ENCODE measurements around the gene ASGR1.

The ASGR1 gene

DNA sequence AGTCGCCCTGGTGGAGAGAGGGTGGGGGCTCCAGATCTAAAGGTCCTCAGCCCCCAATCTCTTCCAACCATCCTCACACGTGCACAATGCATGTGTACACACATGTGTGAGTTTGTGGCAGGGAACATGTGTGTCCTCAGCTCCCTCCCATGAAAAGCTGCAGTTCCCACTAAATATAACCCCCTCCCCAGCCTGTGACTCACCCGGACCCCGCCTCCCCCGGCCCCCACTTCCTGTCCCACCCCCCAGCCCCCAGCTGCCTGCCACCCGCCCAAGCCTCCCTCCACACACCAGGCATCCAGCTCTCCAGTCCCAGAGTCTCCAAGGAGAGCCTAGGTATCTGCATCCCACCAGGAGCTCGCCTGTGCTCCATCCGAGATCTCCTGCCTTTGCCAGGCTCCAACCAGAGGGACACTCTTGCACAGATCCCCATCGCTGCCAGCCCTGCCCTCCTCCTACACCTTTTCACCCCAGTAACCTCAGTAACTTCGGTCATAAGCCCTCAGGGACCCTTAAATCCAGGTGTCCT lies 36.5 kb upstream of the ASGR1 start:
- DNase-seq = peak; percentile 88

DNA sequence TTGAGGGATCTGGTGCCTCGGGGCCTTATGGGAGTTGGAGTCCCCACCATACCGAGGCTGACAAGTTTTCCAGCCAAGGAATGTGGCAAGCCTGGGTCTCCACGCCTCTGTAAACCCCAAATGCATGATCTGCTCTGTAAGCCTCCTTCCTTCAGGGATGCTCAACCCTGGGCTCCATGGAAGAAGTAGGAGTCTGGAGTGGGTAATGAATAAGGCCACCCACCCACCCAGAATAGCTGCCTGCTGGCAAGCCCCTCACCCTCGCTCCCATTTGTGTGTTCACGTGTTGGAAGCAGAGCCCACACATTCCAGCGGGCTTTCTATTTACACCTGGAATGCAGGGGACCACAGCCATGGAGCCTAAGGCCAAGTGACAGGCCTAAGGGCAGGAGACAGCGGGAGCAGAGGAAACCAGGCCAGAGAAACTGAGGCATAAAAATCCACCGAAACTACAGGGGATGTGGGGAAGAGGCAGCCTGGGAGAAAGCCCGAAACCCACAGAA lies 36.0 kb upstream of the ASGR1 start:
- DNase-seq = no peak

DNA sequence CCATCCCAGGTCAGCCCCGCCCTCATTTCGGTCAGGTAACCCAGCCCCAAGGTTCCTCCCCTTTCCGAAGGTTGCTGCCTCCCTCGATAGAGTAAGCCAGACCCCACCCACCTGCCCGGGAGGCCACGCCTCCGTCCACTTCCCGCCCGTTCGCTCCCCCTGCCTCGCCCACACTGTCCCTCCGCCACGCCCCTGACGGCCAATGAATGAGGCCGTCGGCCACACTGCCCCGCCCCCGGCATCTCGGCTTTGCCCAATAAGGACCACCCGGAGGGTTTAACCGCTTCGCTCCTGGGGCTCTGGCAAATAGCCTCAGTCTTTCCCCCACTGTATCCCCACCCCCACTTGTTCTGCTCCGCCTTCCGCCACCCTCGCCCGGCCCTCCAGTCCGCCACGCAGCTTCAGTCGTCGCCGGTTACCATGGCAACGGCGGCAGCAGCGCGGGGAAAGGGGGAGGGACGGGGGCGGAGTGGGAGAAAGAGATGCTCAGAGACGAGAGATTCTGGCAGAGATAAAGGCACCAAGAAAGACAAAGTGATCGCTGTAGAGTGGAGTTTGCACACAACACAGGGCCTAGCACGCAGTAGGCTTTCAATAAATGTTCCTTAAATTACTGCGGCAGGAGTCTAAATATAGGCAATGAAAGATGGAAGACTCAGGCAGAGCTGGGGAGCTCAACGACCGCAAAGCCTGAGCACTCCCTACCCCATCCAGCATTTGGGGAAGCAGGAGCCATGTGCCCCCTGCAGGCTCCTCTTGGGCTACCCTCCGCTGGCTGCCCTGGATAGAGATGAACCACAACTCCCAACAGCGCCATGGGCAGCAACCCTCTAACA lies 35.3 kb upstream of the ASGR1 start:
- peak; percentile 100 for DNase-seq

DNA sequence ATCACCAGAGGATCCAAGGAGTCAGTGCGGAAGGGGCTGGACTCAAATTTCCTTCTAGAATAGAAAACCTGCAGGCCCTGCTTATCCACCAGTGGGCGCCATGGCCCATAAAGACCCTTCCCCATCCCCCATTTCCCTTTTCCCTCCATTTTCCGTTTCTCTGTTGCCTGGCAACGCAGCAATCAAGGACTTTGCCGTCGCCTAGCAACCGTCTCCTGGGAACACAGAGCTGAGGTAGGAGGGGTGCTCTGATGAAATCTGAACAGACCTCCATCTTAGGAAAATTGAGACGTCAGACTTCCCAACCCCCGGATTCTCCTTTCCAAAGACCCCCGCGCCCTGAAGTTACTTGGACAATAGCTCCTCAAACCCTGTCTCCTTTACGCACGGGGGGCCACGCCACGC lies 34.7 kb upstream of the ASGR1 start:
- peak; percentile 97 for DNase-seq

DNA sequence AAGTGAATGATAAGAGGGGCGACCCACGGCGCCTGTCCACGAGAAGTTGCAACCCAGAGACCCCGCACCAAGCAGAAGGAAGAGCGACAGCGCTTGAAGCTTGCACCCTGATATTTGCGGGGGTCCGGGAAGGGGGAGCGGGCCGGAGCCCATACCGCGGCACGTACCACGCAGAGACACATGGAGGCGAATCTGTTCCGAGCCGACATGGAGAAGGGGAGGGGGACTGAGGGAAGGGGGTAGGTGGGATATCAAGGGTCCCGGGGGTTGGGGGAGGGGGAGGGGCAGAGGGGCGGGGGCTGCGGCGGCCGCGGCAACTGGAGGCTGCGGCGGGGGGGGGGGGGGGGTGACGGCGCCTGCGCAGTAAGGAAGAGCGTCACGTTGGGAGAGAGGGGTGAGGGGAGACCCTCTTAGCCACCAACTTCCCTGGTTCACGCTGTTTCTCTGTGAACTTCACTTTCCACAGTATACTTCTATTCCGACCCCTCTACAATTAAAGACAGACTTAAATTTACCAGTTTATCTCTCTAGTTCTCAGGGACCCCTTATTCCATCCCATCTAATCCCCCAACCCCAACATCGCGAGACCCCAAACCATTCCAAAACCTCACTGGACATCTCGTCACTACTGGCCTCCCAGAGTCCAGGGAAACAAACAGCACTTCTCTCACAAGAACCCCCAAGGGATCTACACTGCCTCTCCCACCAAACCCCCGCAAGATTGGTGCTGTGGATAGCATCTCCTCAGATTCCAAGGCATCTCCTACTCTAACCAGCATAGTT lies 32.5 kb upstream of the ASGR1 start:
- no peak for DNase-seq

DNA sequence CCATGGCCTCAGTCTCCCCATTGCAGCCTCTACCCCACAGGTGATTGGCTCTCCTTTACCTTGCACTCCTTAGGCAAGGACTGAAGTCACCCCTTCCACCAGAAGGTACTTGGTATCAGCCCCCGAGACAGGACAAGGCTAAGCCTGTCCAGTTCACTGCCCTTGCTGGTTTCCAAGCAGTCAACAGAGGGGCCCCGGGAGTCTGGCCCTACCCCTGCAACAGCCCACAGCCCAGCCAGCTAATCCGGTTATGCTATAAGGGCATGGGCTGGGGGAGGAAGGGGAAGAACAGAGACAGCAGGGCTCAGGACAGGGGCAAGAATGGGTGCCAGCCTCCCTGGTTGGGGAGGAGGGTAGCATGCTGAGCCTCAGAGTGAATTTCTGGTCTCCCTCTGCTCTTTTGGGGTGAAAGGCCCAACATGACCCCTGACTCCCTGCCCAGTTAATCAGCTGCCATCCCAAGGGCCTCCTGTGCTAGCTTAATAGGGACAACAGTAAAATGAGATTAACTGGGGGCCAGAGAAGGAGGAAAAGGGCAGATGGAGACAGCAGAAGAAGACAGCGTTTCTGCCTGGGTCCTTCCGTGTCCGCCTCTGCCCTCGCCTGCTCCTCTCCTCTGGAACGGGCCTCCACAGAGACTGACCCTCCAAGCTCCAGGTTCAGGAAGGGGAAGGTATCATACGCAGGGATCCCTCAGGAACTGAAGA lies 29.7 kb upstream of the ASGR1 start:
- no peak for DNase-seq

DNA sequence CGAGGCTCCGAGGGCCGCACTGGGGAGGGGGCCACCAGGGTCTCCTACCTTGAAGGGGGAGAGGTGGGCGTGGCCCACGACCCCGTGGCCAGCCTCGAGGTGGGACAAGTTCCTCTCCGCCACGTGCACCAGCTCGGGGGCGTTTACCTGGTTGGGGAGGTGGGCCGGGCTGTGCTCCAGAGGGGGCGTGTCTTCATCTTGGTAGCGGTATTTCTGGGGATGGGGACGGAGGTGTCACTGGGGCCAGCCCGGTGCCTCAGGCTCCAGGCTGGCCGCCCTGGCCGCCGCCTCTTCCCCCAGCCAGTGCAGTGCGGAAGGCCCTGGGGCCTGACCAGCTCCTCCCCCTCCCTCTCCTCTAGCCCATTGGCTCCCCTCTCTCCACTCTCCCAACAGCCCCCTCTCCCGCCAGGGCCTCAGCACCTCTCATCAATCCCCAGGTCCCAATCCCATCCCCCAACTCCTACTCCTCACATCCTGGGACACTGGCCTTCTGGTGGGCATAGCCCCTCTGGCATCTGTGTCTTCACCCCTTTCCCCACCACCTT lies 28.9 kb upstream of the ASGR1 start:
- DNase-seq = no peak

DNA sequence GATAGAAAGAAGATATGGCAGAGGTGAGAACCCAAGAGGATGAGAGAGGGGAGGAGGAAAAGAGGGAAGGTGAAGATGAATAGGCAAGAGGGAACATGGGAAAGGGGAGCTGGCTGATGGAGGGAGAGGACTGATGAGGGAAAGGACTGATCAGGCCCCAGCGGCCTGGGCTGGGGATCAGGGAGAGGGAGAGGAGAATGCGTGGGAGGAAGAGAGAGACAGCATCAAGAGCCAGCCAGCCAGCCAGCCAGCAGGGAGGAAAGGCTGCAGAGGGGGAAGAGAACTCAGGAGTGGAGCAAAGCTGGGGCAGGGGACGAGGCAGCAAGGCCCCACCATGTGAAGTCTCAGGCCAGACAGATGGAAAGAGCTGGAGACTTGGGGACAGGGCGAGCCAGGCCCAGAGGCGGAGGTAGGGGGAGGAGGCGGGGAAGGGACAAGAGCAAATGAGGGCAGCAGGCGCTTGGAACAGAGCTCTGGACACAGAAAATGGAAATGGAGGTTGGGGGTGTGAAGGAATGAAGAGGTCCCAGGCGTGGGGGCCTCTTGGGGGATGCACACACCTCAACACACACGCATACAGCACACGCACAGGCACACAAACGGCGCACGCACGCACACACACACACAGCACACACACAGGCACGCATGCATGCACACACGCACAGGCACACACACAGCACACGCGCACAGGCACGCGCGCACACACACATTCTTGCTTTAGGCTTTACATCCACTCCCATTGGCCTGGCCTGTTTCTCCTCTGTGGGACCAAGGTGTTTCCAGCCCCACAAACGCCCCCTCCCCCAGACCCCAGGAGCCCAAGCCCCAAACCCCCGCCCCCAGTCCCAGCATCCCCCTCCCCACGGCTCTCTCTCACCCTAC lies 28.2 kb upstream of the ASGR1 start:
- DNase-seq = no peak

DNA sequence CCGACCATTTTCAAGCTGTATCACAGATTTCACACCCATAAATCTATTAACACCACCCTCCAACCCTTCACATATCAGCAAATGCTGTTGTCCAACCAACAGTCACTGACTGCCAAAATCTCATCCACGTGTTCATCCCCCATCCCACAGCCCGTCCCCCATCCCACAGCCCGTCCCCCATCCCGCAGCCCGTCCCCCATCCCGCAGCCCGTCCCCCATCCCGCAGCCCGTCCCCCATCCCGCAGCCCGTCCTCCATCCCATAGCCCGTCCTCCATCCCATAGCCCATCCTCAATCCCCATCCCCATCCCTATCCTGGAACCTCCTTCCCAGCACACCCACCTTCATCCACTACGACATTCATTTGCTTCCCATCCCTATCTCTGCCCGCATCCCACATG lies 26.4 kb upstream of the ASGR1 start:
- DNase-seq = no peak

DNA sequence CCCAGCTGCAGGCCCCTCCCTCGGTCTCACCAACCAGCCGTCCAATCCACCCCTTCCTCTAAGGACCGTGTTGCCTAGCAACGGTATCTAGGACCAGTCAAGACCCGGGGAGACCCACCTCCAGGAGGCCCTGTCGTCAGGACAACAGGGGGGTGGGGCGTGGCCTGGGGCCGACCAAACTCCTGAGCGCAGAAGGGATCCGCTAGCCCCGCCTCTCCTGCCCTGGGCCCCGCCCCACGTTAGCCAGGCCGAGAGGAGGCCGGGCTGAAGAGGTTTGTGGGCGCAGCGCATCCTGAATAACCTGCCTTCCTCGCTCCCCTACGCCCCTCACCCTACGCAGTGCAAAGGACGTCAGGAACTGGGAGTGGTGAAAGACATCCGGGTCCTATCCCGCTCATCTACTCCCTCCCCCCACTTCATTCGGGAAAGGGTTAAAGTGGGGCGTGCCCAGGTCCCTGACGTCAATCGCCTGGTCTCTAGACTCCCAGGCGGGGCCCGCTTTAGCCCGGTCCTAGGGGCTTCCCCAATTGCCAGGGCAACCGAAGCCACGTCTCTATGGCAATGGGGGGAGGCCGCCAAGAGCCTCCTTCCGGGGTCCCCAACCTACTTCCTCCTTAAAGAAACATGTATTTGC lies 25.8 kb upstream of the ASGR1 start:
- DNase-seq = peak; percentile 97

DNA sequence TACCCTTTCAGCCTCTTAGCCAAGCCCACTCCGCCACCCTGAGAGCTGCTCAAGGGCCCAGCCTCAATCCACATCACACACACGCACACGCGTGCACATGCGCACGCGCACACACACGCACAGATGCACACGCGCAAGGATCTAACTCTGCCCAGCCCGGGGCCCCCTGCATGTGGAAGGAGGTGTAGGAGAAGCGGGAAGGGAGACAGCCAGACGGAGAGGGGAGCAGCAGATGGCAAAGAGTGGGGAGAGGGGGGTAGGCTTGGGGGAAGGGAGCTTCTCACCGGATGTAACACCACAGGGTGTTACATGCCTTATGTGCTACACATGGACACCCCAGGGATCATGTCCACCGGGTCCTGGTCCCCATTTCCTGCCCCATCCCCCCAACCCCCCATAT lies 25.2 kb upstream of the ASGR1 start:
- DNase-seq = no peak

DNA sequence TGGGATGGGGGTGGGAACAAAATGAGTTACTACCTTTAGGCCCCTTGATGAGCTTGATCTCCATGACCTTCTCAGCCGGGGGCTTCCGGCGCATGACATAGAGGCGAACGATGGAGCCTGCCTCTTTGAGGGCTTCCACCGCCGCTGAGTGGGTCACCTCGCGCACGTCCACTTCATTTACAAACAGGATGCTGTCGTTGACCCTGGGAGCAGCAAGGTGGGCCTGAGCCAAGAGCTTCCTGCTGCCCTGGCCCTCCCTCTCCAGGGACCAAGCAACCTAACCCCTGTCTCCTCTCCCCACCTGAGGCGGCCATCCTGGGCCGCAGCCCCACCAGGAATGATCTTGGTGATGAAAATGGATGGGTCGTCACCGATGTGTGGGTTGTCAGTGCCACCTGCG lies 24.2 kb upstream of the ASGR1 start:
- DNase-seq = no peak

DNA sequence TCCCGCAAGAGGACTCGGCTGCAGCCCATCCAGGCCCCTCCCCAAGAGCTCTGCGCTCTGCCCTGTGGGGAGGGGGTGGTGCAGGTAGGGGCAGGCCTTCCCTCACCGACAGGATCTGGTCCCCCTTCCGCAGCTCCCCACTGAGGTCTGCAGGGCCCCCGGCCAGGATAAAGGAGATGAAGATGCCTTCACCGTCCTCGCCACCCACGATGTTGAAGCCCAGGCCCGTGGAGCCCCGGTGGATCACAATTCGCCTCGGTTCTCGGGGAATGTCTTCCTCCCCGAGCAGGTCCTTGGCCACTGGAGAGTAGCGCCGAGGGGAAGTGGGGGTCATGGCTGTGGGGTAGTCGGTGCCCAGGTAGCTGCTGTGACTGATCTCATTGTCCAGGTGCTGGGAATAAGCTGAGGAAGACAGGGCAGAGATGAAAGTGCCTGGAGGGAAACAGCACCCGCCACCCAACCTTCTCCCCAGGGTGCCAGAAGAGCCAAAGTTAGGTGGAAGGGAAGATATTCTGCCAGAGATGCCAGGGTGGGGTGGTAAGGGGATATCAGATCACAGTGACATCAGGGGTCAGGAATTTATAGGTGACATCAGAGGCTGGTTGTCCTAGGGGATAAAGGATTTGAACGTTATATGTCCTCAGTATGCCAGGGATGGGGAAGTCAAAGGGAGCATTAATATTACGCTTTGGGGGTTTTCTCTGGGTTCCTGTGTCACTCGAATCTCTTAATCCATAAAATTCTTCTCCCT lies 17.7 kb upstream of the ASGR1 start:
- DNase-seq = no peak

DNA sequence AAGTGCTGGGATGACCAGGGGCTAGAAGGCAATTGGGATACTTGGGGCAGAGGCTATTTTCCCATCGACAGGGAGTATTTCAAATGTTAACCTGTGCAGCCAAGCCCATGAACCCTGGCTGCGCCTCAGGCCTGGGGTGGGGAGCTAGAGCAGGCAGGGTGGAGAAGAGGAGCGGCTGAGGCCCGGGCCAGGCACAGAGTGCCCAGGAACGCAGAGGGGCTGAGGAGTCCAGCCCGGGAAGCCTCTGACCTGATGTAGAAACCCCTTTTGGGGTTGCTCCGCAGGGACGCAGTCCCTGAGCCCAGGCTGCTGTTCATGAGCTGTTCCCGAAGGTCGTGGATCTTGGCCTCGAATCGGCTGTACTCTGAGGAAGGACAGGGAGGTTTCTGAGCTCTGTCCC lies 16.8 kb upstream of the ASGR1 start:
- DNase-seq = no peak

DNA sequence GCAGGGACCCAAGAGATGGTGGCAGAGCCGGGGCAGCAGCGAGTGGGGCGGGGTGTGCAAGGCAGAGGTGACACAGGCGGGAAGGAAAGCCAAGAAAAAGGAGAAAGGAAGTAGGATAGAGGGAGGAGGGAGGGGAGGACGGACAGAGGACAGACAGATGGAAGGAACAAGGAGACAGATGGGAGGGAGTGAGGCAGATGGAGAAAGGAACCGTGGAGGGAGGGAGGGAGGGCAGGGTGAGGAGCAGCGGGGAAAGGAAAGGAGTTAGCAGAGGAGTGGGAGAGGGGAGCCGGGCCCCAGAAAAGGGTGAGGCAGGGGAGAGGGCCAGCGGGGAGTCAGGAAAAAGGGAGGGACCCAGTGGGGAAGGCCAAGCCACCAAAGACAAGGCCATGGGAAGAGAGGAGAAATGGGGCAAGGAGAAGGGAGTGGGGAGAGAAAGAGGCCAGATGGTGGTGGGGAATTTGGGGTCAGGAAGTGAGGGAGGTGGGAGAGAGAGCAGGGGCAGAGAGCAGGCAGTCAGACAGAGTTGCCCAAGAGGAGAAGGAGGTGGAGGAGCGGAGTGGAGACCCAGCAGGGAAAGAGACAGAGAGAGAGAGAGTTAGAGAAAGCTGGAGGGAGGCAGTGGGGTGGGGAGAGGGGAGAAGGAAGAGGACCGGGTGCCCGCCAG lies 13.2 kb upstream of the ASGR1 start:
- DNase-seq = no peak

DNA sequence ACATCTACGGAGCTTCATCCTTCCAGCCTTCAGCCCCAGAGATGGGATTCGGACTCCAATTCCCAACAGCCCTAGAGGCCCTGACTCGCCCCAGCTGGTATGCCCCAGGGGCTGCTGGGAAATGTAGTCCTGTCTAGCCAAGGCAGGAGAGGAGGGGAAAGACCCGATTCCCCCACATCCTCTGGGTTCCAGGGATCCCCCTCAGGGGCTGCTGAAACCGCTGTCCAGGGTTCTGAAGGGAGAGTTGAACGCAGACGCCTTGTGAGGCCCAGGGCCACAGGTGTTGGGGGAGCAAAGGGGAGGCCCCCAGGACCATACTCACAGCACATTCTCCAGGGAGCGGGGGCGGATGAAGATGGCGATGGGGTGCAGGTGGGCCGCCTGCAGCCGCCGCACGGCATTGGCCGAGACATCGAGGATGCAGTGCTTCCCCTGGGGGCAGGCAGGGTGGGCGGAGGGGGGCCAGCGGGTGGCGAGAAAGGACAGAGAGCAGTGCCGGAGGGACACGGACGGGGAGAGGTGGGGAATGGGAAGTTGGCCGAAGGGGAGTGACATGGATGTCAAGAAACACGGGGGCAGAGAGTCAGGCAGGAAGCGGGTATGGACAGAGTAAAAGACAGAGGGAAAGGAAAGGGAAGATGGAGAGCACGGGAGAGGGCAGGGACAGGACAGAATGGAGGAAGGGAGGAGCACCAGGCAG lies 12.6 kb upstream of the ASGR1 start:
- DNase-seq = peak; percentile 87

DNA sequence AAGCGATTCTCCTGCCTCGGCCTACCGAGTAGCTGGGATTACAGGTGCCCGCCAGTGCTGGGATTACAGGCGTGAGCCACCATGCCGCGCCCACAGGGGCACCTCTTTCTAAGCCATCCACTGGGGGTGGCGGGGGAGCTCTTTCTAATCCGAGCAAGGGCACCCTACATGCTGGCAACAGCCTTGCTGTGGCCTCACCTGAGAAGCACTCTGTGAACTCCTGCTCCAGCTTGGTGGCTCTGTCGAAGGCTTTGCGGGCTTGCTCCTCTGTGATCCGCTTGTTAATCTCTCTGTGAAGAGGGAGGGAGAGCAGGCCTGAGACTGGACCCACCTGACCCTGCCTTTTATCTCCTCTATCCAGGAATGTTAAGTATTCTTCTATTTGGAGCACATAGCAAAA lies 11.9 kb upstream of the ASGR1 start:
- no peak for DNase-seq

DNA sequence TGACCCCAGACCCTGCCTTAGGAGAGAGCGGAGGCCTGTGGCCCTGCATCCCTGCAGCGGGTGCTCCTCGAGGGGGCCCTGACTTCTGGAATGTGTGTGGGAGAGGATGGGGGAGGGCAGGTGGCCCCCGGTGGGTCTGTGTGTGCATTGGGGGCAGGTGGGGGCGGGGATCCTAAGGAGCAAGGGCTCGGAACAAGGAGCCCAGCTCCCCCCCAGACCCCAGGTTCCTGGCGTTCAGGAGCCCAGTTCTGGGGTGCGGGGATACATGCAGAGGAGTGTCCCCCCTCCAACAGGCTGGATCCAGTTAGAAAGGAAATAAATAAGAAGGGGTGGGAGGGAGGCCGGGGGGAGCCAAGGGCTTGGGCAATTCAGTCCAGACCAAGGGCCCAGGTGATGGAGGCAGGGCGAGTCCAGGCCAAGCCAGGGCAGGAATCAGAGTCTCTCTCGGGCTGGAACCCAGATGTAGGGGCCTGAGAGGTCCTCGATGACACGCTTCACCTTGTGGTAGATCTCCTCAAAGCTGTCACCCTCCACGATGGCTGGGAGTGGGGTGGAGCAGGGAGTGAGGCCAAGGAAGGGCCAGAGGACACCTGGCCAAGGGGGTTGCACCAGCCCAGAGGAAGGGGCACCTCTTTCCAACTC lies 11.2 kb upstream of the ASGR1 start:
- no peak for DNase-seq

DNA sequence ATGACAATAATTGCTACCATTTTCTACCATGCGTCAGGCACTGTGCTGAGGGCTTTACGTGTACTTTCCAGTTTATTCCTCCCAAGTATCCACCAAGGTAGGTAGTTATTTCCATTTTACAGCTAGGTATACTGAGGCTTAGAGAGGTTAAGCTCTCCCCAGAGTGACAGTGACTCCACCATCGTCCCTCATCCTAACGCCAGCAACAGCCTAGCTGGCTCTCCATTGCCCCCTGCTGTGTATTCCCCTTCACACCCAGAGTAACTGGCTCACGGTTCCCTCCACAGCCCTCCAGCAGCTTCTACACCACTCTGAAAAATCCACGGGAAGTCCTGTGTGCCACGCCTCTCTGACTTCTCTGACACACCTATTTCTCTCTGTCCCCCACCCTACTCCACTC lies 7.1 kb upstream of the ASGR1 start:
- DNase-seq = no peak
